NOMO-1 treated with DMSO at 0.1 percent for 48 hours (cell line): ENCODE data around the gene AMBRA1.

Experiments
- DNase-seq: peaks from one replicate; lab custom pipeline; 2025; ENCODE audit not compliant: unreplicated experiment; lab: John Stamatoyannopoulos, UW

The AMBRA1 gene

DNA sequence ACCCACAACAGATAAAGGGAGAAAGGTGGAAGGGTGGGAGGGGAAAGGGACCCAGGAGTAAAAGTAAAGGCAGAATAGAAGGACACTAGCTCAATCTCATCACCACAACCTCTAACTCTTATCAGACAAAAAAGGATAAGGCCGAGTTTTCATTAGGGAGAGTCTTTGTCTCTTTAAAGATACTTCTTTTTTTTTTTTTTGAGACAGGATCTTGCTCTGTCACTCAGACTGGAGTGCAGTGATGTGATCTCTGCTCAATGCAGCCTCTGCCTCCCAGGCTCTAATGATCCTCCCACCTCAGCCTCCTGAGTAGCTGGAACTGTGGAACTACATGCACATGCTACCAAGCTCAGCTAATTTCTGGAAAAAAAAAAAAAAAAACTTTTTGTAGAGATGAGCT is 116.7 kb downstream of the AMBRA1 start:
- DNase-seq = no peak

DNA sequence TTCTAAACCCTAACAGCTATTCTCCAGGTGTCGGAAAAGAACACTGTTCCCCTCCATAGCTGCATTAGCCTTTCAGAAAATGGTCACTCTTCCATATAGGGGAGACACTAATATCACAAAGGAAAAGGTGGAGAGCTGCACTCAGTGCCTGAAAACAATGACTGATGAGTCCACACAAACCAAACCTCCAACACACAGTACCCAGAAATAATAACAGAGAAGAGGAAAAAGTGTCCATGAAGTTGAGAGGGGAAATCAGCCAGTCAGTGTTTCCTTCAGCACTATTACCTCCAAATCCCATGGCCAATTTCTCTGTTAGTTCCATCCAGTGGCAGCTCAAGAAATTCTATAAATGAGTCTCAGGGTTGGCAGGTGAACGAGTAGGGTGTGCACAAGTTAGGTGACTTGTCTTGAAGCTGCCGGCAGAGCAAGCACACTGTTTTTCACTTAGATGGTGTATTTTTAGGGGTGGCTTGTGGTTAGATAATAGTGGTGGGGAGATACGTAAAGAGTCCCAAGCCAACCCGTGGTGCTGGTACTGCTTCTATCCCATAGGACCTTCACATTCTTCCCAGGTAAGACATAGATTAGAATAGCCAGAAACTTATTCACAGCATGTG is 117.8 kb downstream of the AMBRA1 start:
- no peak for DNase-seq

DNA sequence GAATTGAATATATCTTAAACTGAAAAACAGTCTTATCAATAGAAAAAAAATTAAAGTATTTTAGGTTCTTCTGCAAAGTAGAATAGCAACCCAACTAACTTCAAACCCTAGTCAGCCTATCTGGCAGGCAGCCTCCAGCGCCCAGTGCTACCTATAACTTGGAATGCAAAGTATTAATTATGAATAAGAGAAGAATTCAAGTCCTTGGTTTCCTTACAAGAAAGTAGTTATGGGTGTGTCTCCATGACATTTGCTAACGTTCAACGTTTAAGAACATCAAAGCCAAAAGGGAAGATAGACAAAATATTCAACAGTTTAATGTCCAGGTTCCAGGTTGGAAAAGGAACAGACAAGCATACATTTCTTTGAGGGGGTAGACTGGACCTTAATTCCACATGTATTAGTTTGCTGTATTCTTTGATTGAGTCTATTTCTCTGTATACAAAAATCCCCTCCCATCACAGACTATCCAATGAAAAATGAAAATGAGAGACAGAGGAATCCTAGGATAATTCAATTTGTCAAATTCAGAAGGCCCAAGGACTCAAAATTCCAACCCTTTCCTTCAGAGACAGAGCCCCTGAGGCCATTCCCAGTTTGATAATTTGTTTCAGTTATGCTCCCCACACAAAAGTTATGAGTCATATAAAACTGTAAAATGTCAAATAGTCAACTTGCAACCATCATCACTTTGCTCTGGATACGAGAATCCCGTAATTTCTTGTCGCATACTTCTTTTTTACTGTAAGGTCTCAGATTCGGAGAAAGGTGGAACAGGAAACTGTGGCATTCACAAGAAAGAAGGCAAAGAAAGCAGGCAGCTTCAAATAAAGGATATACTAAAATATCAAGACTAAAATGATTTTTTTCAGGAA is 118.5 kb downstream of the AMBRA1 start:
- DNase-seq = no peak

DNA sequence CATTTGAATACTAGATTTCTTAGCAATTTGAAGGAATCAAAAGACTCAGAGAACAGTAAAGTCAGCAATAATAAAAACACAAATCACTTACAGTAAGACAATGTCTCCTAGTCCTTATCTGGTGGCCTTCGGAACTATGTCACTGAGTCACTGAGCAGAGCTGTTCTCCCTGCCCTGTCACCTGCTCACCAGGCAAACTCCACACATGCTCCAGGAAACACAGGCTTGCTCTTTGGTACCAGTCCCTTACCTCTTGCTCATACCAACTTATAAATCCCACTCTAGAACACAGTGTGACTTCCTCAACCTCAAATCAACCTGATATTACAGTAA is 121.2 kb downstream of the AMBRA1 start:
- DNase-seq = no peak

DNA sequence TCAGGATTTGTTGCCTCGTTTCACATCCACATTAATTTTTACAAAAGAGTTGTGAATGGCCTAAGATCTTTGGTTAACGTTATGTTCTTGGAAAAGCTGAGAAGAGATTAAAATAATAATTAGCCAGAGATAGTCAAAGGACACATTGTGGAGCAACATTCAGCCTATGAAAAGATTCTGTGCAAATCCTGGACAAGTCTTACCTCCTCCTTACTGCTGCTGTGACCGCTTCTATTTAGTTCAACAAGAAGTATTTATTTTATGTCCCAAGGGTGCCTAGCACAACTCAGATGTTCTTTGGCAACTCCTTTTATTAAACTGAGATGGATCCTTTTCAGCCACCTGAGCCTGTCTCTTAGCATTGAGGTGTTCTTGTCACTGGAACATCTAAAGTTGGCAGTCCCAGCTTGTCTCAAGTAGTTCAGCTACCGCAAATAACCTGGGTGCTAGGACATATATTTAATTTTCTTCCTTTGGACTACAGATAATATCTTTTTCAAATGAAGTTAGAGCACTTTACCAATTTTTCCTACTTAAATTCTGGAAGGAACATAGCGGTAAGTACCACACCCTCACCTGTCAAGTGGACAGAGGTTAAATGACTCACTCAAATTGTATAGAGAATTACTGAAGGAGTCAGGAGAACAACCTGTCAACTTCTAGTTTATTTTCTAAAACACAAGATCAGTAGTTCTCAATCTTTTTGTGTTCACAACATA is 121.7 kb downstream of the AMBRA1 start:
- no peak for DNase-seq

DNA sequence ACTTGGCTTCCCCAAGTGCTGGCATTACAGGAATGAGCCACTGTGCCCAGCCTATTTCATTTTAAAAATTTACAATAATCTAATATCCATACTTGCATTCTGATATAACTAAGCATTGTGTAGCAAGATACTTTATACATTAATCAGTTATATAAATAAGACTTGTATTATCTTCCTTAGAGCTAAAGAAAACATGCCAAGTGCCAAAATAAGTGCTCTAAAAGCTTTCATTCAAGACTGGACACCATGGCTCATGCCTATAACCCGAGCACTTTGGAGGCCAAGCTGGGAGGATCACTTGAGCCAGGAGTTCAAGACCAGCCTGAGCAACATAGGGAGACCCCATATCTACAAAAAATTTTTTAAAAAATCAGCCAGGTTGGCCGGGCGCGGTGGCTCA is 123.9 kb downstream of the AMBRA1 start:
- DNase-seq = no peak

DNA sequence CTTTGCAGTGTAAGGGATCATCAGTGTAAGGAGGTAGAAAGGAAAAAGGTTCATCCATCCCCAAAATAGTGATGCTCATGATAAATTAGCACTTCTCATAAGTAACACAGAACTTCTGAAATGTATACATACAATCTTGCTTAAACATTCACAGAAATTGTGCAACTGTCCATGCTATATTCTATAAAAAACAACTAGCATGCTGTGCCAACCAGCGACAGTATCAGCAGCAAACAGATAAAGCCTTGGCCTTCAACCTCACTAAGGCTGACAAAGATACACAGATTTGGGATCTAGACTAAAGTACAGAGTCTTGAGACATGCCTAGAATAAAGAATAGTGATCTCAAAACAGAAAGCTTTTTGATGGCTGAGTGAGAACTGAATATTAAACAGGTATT is 128.1 kb downstream of the AMBRA1 start:
- no peak for DNase-seq

DNA sequence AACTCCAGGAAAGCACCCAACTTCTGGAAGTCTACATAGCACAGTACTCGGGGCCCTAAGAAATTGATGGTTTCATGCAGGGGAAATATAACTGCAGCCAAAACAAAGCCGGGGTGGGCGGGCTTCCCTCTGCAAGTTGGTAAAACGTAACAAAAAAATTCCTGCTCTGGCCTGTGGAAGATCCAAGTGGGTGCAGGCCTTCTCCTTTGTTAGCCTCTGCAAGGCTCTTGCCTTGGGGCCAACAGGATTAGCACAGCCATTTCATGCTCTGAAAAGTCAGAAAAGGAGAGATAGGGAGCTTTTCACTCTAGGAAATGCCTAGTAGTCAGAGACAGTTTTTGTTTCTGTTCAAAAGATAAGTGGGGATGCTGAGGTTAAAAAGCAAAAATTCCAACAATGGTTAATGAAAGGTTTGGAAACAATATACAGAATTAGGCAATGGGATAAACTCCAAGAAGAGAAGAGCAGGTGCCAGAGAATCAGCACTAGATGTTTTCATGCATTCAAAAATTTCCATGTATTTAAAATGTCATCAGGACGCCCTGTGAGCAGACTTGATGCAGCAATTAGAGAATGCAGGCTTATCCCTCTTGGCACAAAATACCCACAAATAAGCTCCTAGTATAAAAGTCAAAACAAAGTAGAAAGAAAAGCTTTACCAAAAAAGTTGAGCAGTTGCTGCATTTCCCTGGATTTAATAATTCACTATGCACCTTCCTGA is 130.0 kb downstream of the AMBRA1 start:
- no peak for DNase-seq

DNA sequence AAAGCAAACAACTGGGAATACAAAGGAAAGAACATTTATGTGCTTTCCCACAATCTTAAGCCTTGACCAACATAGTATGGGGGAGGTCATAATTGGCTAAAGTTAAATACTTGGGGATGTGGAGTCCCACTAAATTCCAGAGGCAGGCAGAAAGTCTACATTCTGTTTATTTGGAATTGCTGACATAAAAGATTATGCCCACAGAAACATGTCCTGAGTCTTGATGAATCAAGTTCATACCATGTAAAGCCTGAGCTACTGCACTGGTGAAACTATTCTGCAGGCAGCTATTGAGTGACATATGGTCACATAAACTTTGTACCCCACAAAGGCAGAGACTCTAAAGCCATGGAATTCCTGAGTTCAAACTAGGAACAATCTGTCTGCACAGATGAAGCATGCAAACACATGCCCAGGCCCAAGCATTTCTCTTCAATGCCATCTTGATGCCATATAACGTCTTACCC is 132.3 kb downstream of the AMBRA1 start:
- no peak for DNase-seq

DNA sequence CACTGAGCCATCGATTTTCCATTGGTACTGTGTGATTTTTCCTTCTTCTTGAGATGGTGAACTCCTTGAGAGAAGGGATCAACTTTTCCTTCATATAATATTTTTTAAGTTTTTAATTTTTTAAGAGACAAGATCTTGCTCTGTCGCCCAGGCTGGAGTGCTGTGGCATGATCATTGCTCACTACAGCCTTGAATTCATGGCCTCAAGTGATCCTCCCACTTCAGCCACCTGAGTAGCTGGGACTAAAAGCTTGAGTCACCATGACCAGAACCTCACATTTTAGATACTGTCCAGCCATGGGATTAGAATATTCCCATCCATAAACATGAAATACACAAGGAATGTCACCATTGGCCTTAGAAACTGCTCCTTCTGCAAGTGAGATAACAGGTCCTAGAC is 135.3 kb downstream of the AMBRA1 start:
- DNase-seq = no peak

DNA sequence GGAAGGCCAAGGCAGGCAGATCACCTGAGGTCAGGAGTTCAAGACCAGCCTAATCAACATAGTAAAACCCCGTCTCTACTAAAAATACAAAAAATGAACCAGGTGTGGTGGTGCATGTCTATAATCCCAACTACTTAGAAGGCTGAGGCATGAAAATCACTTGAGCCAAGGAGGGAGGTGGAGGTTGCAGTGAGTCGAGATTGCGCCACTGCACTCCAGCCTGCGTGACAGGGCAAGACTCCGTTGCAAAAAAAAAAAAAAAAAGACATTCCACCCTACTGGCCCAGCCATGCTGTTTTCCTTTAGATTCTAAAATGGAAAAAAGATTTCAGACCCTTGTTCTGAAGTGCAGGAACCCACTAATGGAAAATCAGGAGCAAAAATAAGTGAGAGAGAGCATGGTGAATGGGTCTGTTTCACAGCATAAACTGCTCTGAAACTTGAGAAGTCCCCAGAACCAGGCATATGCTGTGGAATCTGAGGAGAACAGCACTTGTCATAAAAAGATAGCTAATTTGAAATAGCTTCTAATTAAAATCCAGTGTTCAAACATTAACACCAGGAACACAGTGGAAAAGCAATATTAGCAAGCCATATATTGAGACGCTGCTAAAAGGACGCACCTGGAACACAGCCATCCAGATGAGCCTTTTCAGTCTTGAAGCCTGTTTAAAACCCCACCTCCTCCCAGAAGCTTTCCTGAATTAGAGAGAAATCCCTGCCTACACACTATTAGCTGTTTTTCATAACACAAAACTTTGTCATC is 136.0 kb downstream of the AMBRA1 start:
- DNase-seq = no peak

DNA sequence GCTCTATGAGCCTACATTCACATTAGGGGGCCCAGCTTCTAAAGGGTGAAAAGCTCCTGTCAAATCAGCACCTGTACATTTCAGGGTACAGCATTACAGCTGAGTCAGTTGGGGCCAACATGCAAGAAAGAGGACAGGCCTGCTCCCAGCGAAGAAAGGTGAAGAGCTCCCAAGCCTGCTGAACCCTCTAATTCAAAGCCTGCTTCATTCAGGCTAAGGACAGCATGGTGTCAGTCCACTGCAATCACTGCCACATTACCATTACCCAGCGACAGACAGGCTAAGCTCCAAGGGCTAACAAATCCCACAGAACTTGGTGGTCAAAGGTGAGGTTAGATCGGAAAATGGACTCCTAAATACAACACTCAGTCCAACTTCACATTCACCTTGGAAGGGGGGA is 136.8 kb downstream of the AMBRA1 start:
- DNase-seq = no peak

DNA sequence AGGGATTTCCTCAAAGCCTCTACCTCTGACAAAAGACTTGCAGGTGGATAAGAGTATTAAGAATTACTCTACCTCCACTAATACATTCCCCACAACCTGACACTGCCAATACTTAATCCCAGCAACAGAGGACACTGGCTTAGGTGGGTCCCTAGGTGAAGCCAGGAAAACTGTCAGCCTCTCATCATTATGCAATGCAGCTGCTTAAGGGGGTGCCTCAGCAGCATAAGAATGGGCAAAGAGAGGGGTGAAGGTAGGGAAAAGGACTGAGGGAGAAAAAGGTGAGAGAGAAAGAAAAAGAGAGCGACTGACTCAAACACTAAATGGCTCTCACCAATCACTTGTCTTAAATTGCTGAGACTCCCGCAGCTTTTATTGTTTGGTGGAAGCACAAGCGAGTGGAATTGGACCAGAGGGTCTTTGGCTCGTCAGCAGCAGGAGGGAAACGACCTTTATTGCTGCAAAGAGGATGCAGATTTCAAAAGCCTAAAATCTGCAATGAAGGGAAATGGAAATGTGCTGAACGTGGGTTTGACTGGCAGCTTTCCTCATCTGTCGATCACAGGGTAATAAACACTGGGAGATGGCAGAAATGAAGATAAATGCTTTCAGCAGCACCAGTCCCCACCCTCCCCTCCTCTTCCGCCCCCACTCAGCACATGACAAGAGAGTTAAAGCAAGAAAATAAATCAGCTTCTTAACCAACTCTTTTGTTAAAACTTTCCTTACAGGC is 137.4 kb downstream of the AMBRA1 start:
- DNase-seq = no peak

DNA sequence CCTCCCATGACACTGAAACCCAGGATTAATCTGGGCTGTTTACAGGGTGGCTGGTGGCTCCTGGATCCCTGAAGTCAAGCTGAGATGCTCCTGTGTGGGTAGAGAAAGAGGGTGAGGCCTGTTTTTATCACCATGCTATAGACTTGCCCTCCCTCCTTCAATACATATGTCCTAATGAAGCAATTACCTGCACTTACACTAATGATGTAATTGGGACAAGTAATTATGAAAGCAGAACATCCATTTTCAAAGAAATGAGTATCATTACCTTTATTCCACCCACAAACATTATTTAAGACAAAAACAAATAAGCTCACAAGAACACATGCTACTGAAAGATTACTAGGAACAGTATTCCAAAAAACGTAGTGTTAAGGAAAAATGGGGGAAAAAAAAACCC is 138.0 kb downstream of the AMBRA1 start:
- no peak for DNase-seq

DNA sequence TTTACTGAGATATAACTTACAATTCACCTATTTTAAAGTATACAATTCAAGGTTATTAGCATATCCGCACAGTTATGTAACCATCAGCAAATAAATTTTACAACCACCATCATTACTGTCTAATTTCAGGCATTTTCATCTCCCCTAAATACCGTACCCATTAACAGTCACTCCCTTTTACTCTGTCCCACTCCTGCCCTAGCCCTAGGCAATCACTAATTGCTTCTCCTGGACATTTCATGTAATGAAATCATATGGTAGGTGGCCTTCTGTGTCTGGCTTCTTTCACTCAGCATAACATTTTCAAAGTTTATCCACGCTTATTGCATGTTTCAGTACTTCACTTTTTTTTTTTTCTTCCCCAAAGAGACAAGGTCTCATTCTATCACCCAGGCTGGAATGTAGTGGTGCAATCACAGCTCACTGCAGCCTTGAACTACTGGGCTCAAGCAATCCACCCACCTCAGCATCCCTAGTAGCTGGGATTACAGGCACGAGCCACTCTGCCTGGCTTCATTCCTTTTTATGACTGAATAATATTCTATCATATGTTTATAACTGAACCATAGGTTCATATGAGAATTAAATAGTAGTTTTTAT is 140.8 kb downstream of the AMBRA1 start:
- no peak for DNase-seq

DNA sequence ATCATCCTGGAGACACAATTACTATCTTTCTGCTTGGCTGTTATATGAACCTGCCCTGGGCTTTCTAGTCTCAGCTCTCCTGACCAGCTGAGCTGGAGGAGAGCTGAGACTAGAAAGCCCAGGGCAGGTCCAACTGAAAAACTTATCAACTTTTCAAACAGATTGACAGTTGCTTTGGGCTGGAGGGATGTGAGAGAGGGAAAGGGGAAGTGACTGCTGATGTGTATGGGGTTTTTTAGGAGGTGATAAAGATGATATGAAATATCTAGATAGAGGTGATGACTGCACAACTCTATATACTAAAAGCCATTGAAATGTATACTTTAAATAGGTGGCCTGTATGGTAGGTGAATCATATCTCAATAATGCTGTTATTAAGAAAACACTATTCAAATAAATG is 142.1 kb downstream of the AMBRA1 start:
- DNase-seq = peak; percentile 20

DNA sequence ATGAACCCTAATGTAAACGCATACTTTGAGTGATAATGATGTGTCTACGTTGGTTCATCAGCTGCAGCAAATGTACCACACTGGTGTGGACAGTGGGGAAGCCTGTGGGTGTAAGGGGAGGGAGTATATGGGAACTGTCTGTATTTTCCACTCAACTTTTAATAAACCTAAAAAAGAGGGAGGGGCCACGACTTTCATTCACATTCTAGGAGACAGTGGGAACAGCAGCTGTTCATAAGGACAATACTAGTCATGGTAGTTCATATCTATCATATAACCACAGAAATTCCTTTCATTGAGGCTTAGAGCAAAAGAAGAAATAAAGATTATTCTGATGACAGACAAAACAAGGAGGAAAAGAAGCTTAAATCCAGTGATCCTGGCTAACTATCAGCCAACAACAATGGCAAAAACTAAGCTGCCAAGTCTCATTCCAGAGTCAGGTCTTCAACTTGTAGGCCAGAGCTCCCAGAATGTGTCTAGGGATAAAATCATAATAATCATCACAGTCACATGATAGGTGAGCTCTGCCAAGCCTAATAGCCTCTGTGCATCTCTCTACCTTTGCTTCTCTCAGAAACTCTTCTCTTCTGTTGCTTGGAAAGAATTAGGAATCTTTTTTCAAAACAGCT is 142.9 kb downstream of the AMBRA1 start:
- DNase-seq = no peak

DNA sequence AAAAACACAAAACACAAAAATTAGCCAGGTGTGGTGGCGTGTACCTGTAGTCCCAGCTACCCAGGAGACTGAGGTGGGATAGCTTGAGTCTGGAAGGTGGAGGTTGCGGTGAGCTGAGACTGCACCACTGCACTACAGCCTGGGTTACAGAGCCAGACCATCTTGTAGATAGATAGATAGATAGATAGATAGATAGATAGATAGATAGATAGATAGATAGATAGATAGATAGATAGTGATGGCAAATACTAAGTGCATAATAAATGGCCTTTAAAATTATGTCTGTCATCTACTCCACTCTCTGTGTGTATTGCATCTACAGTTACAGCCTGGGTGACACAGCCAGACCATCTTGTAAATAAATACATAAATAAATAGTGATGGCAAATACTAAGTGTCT is 146.3 kb downstream of the AMBRA1 start:
- no peak for DNase-seq
